Coronary artery (tissue), 2 donors: ENCODE measurements around the gene C1QC.

Experiments
- DNase-seq: peaks from one replicate; pipeline ENCODE4 v3.0.0-alpha.2; 2017; ENCODE audit warnings: low spot score
- H3K27ac ChIP-seq, 2 donors: fragments of 200-600 bp; sonication (generic); one replicate each; pipeline ENCODE4 v1.5.1; 2016 to 2019
- H3K4me3 ChIP-seq: fragments of 200-600 bp; sonication (generic); 2 replicates; pipeline ENCODE4 v1.5.1; 2016; ENCODE audit warnings: mild to moderate bottlenecking, moderate library complexity
- TF ChIP-seq, protein P1 (sequence below): fragments of 200-600 bp; sonication (generic); IDR thresholded peaks from one replicate; pipeline ENCODE4 v1.5.1; 2019; ENCODE audit warnings: antibody characterized with exemption

Gene C1QC

DNA sequence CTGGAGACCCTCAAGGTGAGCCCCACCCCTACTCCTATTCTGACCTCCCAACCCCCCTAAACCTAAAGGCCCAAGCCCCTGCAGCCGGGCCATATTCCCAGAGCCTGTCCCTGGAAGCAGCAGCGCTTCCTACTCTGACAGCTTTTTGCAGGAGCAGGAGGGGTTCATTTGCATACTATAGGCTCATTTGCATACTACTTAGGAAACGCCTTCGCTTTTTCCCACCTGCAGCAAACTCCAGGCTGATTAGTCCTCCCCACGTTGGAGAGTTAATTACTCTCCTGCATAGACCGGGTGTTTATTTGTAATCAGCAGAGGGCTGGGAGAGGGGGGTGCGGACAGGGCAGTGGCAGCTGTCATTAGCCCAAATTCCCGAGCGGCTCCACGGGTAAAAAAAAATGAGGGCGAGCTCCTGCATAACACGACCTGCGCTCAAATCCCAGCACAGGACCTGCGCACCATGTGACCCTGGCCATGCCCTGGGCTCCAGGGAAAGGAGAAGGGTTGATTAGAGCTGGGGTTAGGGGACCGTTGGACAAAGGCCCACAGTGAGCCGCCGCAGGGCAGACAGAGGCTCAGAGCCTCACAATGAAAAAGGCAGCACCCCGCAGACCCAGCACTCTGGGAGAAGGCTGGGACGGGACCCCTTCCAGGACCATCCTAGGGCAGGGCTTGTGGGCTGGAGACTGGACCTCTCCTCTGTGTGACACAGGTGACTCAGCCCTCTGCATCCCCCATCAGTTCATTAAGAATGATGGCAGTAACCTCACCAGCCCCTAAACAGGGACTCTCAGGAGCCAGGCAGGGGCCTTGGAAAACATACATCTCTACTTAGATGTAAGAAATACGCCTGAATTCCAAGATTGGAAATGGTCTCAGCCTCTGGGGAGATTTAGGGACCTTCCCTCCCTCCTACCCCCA is 16.9 kb upstream of the C1QC start:
- Histone ChIP-seq H3K4me3 (no peak overlapping the region), H3K27ac (no peak overlapping the region)
- TF ChIP-seq, protein P1, sequence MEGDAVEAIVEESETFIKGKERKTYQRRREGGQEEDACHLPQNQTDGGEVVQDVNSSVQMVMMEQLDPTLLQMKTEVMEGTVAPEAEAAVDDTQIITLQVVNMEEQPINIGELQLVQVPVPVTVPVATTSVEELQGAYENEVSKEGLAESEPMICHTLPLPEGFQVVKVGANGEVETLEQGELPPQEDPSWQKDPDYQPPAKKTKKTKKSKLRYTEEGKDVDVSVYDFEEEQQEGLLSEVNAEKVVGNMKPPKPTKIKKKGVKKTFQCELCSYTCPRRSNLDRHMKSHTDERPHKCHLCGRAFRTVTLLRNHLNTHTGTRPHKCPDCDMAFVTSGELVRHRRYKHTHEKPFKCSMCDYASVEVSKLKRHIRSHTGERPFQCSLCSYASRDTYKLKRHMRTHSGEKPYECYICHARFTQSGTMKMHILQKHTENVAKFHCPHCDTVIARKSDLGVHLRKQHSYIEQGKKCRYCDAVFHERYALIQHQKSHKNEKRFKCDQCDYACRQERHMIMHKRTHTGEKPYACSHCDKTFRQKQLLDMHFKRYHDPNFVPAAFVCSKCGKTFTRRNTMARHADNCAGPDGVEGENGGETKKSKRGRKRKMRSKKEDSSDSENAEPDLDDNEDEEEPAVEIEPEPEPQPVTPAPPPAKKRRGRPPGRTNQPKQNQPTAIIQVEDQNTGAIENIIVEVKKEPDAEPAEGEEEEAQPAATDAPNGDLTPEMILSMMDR, result no peak
- no peak for DNase-seq

DNA sequence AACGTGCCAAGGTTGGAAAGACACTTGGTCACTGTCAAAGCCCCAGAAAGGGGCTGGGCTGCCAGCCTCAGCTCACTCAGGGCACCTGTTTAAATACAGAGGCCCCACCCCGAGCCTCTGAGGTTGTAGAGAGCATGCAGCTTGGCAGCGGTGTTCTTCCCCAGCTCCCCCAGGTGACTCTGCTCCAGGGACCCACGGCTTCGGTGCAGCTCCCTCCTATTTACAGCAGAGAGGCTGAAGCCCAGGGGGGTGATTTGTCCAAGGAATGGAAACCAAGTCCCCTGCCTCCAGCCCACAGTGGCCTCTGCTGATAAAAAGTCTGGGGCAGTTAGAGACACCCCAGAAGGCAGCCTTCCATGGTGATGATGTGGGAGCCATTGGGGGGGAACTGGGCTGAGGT is 16.1 kb upstream of the C1QC start:
- TF ChIP-seq, protein P1, result no peak

DNA sequence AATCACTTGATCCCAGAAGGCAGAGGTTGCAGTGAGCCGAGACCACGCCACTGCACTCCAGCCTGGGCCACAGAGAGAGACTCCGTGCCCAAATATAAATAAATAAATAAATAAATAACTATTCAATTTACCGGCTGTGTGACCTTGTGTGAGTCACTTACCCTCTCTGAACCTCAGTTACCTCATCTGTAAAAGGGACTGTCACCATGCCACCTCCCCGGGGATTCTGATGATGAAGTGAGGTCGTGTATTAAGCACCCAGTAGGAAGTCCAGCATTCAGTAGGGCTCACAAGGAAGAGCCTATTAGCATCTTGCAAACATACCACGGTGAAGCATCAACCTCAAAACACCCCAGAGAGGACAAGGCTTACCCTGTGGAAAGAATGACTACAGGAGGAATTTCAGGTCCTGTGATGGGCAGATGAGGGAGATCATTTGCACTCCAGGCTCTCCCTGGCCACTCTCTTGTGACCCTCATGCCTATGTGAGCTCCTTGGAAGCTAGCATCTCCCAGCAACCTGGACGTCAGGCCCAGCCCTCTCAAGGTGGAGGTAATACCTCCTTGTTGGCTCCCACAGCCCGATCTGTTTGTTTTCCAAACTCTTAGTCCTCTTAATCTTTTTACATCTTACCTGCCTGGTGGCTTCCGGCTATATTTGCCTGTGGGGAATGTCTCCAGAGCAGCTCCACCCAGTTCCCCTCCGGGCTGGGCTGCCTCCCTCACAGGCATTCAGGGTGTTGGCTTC is 14.6 kb upstream of the C1QC start:
- no peak for DNase-seq
- H3K27ac ChIP-seq, result no peak overlapping the region
- TF ChIP-seq, protein P1, result no peak
- no peak overlapping the region for H3K4me3 ChIP-seq

More for the DNA sequence above, 16.1 kb upstream of the C1QC start:
- Histone ChIP-seq H3K4me3 (no peak overlapping the region), H3K27ac (no peak overlapping the region)
- no peak for DNase-seq

DNA sequence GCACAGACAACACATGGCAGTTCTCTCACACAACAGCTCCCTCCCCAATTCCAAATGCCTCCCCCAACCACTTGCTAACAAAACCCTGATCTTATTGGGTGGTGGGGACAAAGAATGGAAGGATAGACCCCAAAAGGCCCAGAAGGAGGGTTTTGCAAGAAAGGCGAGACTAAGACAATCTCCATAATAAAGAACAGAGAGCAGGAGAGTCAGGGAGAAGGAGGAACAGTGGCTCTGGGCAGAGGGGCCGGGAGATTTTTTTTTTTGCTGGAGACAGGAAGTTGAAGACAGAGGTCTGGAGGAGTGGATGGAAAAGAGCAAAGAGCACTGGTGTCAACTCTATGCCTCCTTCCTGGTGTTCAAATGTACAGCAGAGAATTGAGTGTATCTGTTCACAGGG is 13.5 kb upstream of the C1QC start:
- no peak for DNase-seq
- Histone ChIP-seq H3K4me3 (no peak overlapping the region), H3K27ac (no peak overlapping the region)
- TF ChIP-seq, protein P1, result no peak

DNA sequence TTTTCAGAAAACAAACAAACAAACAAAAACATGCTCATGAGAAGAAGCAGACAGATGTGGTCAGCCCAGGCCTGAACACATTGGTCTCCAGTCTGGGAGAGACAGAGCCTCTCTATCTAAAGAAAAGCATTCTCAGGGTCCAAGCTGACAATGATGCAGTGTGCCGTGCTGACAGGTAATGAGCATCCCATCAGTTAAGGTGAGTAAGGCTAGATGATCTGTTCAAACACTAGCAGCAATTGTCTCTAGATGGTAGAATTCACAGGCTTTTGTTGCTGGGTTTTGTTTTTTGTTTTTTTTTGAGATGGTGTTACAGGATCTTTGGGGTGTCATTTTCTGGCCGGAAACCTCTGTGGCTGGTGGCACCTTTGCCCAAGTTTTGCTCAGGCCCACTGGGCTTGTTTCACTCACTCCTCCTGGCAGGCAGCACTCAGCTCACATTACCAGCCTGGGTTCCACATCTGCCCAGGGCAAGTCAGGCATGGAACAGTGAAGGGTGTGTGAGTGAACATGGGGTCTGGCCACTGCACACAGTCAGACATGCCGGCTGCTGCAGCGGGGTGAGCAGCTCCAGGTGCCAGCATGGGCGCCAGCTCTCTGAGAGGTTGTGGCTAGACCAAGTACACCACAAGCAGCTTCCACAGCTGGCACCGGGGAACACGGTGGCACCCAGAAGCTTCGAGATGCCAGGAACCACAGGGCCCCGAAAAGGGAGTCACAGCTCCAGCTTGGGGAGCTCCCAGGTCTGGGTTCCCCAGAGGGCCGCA is 9.6 kb upstream of the C1QC start:
- H3K4me3 ChIP-seq, result no peak overlapping the region
- TF ChIP-seq, protein P1, result no peak
- no peak for DNase-seq
- no peak overlapping the region for H3K27ac ChIP-seq

DNA sequence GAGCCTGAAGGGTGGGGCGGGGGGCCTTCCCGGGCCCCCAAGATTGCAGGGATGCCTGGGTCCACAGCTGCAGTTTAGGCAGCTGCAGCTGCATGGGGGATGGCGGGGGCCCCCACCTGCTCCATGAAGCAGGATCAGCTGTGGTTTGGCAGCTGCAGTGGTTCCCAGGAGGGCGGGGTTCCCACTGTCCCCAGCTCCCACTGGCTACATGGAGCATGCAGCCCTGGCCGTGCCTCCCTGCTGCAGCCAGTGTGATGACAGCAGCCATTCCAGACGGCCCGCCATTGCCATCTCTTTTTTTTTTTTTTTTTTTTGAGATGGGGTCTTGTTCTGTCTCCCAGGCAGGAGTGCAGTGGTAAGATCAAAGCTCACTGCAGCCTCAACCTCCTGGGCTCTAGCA is 8.0 kb upstream of the C1QC start:
- DNase-seq, result no peak
- no peak overlapping the region for H3K4me3 ChIP-seq
- H3K27ac ChIP-seq, result no peak overlapping the region
- TF ChIP-seq, protein P1, result no peak
